HEK293 (cell line): Measurements from ENCODE around the gene TNPO3.

Experiments
- CTCF ChIP-seq: fragments of 450-650 bp; formaldehyde crosslinking; IDR thresholded peaks from 2 replicates; pipeline ENCODE4 v1.5.1; 2016; ENCODE audit warnings: missing biosample characterization, missing genetic modification characterization
- ZNF580 ChIP-seq: fragments of 450-650 bp; formaldehyde crosslinking; IDR thresholded peaks from 2 replicates; pipeline ENCODE4 v1.5.1; 2016; ENCODE audit warnings: missing biosample characterization, missing genetic modification characterization

GRCh38 chr7:128912281-128912680, 142.6 kb downstream of the TNPO3 start:
- TF ChIP-seq ZNF580 (no peak), CTCF (no peak)
